ENCODE data around the gene KCNIP3.

Gene KCNIP3

DNA sequence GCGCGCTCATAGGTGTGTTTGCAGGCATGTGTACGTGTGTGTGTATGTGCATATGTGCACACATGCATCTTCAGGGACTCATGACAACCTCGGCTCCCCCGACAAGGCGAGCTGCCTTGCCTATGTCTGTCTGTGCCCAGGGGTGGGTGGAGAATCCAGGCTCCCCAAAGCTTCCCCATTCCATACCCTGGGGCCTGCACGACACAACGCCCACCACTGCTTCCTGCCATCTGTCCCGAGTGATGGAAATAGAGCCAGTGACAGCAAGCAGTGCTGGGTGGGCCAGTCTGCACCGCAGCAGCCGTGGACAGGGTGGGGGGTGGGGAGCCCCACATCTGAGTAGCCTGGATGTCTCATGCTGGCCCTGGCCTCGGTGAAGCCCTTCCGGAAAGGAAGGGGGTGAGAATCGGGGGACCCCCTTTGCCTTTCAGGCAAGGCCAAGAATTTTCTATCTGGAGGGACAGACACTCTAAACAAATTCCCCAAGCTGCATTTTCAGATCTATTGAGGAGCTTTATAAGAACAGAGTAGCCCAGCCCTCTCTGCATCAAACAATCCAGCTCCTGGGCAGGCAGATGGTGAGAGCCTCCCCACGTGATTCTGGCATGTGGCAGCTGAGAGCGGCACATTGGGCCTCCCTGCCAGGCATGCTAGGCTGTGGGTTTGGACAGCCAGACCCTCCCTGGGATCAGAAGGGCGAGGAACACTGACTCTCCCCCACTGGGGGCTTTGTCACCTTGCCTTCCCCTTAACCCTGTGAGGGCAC, 4.9 kb downstream of the KCNIP3 start:
- H3K4me3 ChIP-seq (ENCODE audit: low read depth, low read length), result no peak overlapping the region
- no peak for TF ChIP-seq CTCF (conservative IDR thresholded peaks at IDR 0.05; ENCODE audit: low read depth, low read length)
- no peak for DNase-seq (ENCODE audit: low read depth)

- DNase-seq (ENCODE audit: low read depth), result no peak
- no peak for TF ChIP-seq CTCF (conservative IDR thresholded peaks at IDR 0.05; ENCODE audit: low read depth, low read length)
These were observed 6.2 kb downstream of the KCNIP3 start for GRCh38 chr2:95303191-95303919.

DNA sequence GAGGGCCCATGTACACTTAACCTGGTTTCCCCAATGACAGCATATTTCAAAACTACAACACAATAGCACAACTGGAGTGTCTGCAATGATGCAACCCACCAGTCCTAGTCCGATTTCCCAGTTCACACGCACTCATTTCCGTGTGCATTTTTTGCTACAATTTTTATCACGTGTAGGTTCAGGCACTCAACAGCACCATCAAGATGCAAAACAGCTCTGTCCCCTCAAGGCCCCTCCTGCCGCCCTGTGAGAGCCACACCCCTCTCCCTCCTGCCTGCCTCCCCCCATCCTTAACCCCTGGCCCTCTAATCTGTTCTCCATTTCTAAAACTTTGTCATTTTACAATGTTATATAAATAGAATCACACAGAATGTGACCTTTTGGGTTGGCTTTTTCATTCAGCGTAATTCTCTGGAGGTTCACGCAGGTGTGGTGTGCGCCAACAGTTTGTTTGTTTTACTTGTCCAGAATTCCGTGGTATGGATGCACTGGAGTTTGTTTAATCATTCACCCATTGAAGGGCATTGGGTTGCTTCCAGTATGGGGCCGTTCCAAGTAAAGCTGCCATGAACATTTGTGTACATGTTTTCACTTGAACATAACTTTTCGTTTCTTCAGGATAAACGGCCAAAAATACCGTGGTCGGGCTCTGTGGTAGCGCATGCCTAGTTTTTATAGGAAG, 8.4 kb downstream of the KCNIP3 start:
- no peak overlapping the region for H3K4me3 ChIP-seq (ENCODE audit: low read depth, low read length)
- TF ChIP-seq CTCF (conservative IDR thresholded peaks at IDR 0.05; ENCODE audit: low read depth, low read length), result no peak
- DNase-seq (ENCODE audit: low read depth), result no peak

More at GRCh38 chr2:95303191-95303919, 6.2 kb downstream of the KCNIP3 start:
- no peak overlapping the region for H3K4me3 ChIP-seq (ENCODE audit: low read depth, low read length)

- no peak for TF ChIP-seq CTCF (conservative IDR thresholded peaks at IDR 0.05; ENCODE audit: low read depth, low read length)
- H3K4me3 ChIP-seq (ENCODE audit: low read depth, low read length), result no peak overlapping the region
- no peak for DNase-seq (ENCODE audit: low read depth)
These were observed 9.3 kb downstream of the KCNIP3 start for GRCh38 chr2:95306336-95306895.

GRCh38 chr2:95307036-95307435, 9.9 kb downstream of the KCNIP3 start:
- no peak for DNase-seq (ENCODE audit: low read depth)
- TF ChIP-seq CTCF (conservative IDR thresholded peaks at IDR 0.05; ENCODE audit: low read depth, low read length), result no peak
- no peak overlapping the region for H3K4me3 ChIP-seq (ENCODE audit: low read depth, low read length)

DNA sequence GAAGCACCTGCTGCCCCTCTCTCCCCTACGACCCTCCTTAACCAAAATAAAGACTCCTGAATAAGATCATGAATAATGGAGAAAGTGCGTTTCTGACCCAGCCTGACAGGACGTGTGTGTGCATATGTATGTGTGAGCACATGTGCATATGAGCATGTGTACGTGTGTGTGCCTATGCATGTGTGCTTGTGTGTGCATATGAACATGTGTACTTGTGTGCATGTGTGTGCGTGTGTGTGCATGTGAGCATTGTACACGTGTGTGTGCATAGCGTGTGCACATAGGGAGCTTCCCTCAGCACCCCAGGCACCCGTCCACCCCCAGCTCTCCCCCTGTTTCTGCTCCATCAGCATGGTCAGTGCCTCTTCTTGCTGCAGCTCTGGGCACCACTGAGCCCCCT, 10.7 kb downstream of the KCNIP3 start:
- H3K4me3 ChIP-seq (ENCODE audit: low read depth, low read length), result no peak overlapping the region
- DNase-seq (ENCODE audit: low read depth), result no peak
- no peak for TF ChIP-seq CTCF (conservative IDR thresholded peaks at IDR 0.05; ENCODE audit: low read depth, low read length)

Measured in choroid plexus epithelial cell (primary cell).